ENCODE results near the gene MAP4K3. TPM values are rescaled to one million over a fixed set of nuclear protein-coding genes. Genes with fewer than 3 reads are reported as not detected.

Gene MAP4K3
- total and polyA plus RNA-seq, 9 of the 15 experiments (the other 6 are each of a cell fraction or from before 2014, with no cell fraction given) = 3.1 to 30.0 (median 16.9) TPM

- in situ Hi-C loops (cut with MboI) = no loop called here
- H3K27ac ChIP-seq (ENCODE audit: extremely low read depth, low read depth, low read length) = no peak overlapping the region
- DNase-seq (ENCODE audit: extremely low read depth in 1 of 4, low spot score in 3 of 4) = no peak
- peak; percentile 26 for FAIRE-seq
- ChIA-PET POLR2A (interaction anchor here (0.8 kb wide), 1 partner anchor 284 kb away, joined by 3 read pairs; no protein-coding TSS in a partner anchor), CTCF (ENCODE audit: low intra/inter-chr PET ratio) (interaction anchor here (2.6 kb wide), 1 partner anchor 352 kb away, joined by 9 read pairs; no protein-coding TSS in a partner anchor)
- H3K4me1 ChIP-seq (replicated peaks in 1 of 2; ENCODE audit: control insufficient read depth in 2 of 2, insufficient read depth in 2 of 2, low read length in 2 of 2) = peaks cover 3 to 8% of the 10 kb centered on the region in 2 experiments
- BruUV-seq (replicated peaks) = no TSS peak
- H3K9me1 ChIP-seq (ENCODE audit: control insufficient read depth, insufficient read depth, low read length) = no peaks in the 10 kb centered on the region
- TF ChIP-seq ZNF766 (CRISPR knock-in tag; conservative IDR thresholded peaks at IDR 0.05) = no peak
- TF ChIP-seq THAP7 (CRISPR knock-in tag; IDR thresholded peaks at IDR 0.05) = no peak
- TF ChIP-seq HDAC6 (IDR thresholded peaks at IDR 0.05; ENCODE audit: low read depth, low read length) = no peak
- no peak for TF ChIP-seq MYC (IDR thresholded peaks at IDR 0.05; ENCODE audit: low read depth, low read length)
- no peak for TF ChIP-seq MYC (CRISPR knock-in tag; IDR thresholded peaks at IDR 0.05; ENCODE audit: borderline replicate concordance, low read depth)
- TF ChIP-seq HNRNPK (IDR thresholded peaks at IDR 0.05; ENCODE audit: low read depth, low read length, poor library complexity, severe bottlenecking) = no peak
- TF ChIP-seq NFIX (CRISPR knock-in tag; IDR thresholded peaks at IDR 0.05; ENCODE audit: low read depth) = no peak
- no peak for TF ChIP-seq MAFK (IDR thresholded peaks at IDR 0.05; ENCODE audit: low read length)
- H2AFZ ChIP-seq (ENCODE audit: low read depth, low read length) = no peak overlapping the region
- no peaks in the 10 kb centered on the region for H3K9me3 ChIP-seq (replicated peaks; ENCODE audit: control insufficient read depth, insufficient read depth, low read depth, low read length)
- no peak overlapping the region for H3K9ac ChIP-seq (ENCODE audit: insufficient read depth in 1 of 2, low read depth in 2 of 2, low read length in 2 of 2)
- no peak for ATAC-seq
- H3K36me3 ChIP-seq (ENCODE audit: control insufficient read depth, insufficient read depth, low read length) = peaks cover 10% of the 10 kb centered on the region
- no peaks in the 10 kb centered on the region for H4K20me1 ChIP-seq (replicated peaks; ENCODE audit: control insufficient read depth, insufficient read depth, low read length)
- peaks cover 80% of the 10 kb centered on the region for H3K79me2 ChIP-seq (ENCODE audit: control insufficient read depth, insufficient read depth, low read length)
- no peak overlapping the region for H3K4me3 ChIP-seq
- no peaks in the 10 kb centered on the region for H3K27me3 ChIP-seq (ENCODE audit: control insufficient read depth in 2 of 2, insufficient read depth in 2 of 2, low read length in 2 of 2)
- intact Hi-C loops (cut with micrococcal nuclease) = loop anchor here (1.0 to 2.0 kb wide), 3 partner anchors 58 to 351 kb away; partner anchors contain the start of gene MAP4K3
- no peak overlapping the region for H3K4me2 ChIP-seq (ENCODE audit: insufficient read depth, low read length)
- WGBS (ENCODE audit: insufficient coverage, low coverage, missing lambda C conversion rate) = 60% methylated on average over 1 of the region's 1 CpG
Observed at GRCh38 chr2:39378968-39379367, 58.1 kb downstream of the MAP4K3 start.
